GM18511 (cell line): Measurements from ENCODE around the gene TMTC2.
"Not testable (repeated sequence)": the region's sequence is repeated elsewhere in the genome, so short reads cannot be mapped to it uniquely, and the experiment has no call there.

Experiments
- ATAC-seq: cut with Tn5 transposase; IDR thresholded peaks from one replicate; pipeline ENCODE4 v1.9.1; 2021; ENCODE audit warnings: mild to moderate bottlenecking, moderate library complexity; ENCODE audit not compliant: unreplicated experiment

Gene TMTC2

DNA sequence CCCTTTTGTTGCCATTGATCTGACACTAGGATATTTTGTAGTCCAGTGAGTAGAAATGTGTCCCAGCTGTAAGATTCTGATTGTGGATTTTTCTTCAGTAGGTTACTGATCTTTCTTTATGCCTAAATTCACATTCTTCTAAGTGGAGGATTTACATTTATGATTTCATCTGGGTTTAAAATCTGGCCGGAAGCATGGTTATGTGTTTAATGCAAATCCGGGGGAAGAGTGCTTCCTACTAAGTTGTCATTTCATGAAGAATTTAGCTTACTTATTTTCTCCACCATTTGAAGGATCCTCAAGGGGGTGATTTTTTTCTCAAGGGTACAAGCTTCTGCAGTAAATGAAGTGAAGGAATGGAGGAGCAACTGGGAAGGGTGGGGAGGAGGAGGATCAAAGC, 96.7 kb downstream of the TMTC2 start:
- ATAC-seq: no peak

- no peak for ATAC-seq
Measured at GRCh38 chr12:82787016-82787415, 100.3 kb downstream of the TMTC2 start.

GRCh38 chr12:82788594-82788993, 101.9 kb downstream of the TMTC2 start:
- ATAC-seq: no peak

DNA sequence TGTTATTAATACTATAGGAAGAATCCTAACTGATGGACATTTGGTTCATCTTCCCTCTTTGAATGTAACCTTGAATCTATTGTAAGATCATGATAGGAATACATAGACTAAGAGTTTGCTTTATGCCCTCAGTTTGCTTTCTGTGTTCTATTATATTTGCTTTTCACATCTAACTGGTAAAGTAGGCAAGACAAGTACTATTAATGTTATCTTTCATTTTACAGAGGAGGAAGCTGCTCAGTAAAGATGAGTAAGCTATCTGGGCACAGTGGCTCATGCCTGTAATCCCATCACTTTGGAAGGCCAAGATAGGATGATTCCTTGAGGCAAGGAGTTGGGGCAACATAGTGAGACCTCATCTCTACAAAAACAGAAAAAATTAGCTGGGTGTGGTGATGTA, 103.0 kb downstream of the TMTC2 start:
- ATAC-seq: no peak

DNA sequence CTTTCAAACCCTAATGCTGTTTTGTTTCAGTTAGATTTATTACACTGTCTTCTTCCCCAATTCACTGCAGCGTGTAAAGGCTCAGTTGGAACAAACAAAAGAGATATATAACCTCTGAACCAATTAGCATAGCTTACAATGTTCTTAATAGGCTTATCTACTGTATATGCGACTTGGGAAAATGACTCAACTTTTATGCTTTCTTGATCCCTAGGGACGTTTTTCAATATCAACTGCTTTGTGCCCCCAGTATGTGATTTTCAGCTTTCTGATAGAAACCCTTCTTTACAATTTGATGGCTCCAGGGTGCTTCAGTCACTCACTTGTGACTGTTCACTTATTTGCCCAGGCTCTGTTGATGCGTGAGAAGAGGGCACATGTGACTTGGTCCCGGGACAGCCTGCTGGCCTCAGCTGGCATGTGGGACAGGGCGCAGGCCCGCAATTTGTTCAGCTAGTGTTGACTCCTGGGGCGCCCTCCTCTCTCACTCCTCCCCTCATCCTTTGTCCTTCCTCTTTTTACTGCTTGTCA, 107.1 kb downstream of the TMTC2 start:
- ATAC-seq: no peak

DNA sequence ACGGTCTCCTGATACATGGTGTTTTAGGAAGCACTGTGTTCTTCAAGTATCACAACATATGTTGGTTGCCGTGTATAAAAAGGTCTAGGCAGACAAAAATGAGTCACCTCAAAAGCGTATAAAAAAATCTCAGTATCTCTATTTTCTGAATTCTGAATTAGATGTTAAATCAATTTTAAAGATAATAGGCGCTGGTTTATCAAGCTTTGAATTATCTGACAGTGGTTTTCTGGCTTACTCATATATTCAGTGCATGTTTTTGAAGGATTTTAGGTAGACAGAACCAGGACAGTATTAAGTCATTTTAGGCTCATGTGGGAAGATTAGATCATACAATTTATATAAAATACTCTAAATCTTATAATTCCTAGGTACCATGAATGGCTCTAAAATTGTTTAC, 110.8 kb downstream of the TMTC2 start:
- no peak for ATAC-seq

DNA sequence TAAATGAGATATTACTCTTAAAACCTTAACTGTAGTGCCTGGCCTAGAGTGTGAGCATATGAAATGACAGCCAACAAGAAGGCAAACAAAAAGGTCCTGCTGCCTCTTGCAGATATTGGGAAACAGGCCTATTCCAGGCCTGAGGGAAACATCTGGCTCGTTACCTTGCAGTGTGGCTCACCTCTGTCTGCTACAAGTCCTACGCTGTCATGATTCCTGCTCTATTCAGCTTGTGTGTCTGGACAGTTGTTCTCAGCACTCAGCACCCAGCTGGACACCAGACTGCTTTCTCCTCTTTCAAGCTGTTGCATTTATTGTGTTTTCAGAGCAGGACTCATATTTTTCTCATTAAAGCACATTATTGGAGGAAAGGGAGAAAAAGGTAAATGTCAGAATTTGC, 113.5 kb downstream of the TMTC2 start:
- no peak for ATAC-seq

- ATAC-seq: no peak
Measured at GRCh38 chr12:82801951-82802610, 115.4 kb downstream of the TMTC2 start.

DNA sequence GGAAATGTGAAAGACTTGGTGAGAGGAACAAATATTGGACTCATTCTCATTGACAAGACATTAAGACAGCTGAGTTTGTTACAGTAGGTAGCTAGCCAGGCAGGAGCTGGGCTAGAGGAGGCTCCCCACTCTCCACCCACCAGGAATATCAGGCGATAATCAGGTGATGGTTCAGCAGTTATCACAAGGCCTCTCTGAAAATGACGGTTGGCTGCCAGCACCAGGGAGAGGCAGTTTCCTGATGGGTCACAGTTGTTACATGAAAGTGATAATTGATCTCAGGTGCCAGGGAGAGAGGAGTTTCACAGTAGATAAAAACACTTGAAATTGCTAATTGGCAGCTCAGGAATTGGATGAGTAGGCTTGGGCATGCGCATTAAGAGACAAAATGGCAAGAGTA, 116.5 kb downstream of the TMTC2 start:
- ATAC-seq: no peak

- no peak for ATAC-seq
Measured at GRCh38 chr12:82804601-82805000, 117.9 kb downstream of the TMTC2 start.

GRCh38 chr12:82805004-82805403, 118.3 kb downstream of the TMTC2 start:
- ATAC-seq: not testable (repeated sequence)

- no peak for ATAC-seq
Measured at GRCh38 chr12:82805812-82806497, 119.2 kb downstream of the TMTC2 start.

DNA sequence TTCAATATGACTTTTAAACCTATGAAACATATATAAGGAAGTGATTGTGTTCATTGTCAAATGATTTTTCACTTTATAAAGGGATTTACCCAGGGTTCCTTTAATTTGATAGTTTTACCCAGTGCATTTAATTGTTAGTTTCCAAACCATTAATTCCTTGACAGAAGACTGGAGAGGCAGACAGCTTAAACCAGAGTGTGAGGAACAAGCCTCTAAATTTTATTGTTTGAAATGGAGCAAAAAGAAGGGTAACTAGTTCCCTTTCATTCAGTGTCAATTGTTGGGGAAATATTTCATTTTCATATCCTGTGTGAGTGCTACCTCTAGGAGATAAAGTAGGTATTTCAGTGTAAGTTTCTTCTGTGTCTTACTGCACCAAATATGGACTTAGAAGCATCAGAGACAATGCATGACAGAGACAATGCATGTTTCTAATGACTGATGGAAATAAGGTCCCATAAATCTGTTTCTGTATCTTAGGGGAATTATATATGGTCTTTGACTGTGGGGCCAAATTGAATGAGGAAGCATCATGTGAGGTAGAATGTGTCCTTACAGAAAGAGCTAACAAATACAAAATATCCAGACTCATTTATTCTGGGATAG, 120.5 kb downstream of the TMTC2 start:
- no peak for ATAC-seq

DNA sequence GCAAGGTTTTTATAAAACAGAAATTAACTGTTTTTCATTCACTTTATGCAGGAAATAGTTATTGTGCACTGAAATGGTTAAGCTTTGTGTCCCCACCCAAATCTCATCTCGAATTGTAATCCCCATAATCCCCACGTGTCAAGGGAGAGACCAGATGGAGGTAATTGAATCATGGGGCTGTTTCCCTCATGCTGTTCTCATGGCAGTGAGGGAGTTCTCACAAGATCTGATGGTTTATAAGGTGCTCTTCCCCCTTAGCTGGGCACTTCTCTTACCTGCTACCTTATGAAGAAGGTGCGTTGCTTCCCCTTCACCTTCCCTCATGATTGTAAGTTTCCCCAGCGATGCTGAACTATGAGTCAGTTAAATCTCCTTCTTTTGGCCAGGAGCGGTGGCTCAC, 123.9 kb downstream of the TMTC2 start:
- ATAC-seq: no peak

- no peak for ATAC-seq
Measured at GRCh38 chr12:82817368-82817767, 130.7 kb downstream of the TMTC2 start.

GRCh38 chr12:82818271-82819035, 131.7 kb downstream of the TMTC2 start:
- ATAC-seq: no peak

GRCh38 chr12:82826505-82826904, 139.8 kb downstream of the TMTC2 start:
- ATAC-seq: no peak

GRCh38 chr12:82832096-82832495, 145.4 kb downstream of the TMTC2 start:
- ATAC-seq: no peak

- ATAC-seq: no peak
Measured at GRCh38 chr12:82832981-82833380, 146.3 kb downstream of the TMTC2 start.

GRCh38 chr12:82833481-82833880, 146.8 kb downstream of the TMTC2 start:
- ATAC-seq: no peak

- ATAC-seq: no peak
Measured at GRCh38 chr12:82835217-82835616, 148.5 kb downstream of the TMTC2 start.
